Lower lobe of right lung (tissue), 2 donors: ENCODE data around the gene GFPT1. TPM values are rescaled to one million over a fixed set of nuclear protein-coding genes. Genes with fewer than 3 reads are reported as not detected.

Source experiments
- ATAC-seq, 2 donors: fragments of 200-7000 bp; cut with Tn5 transposase; one replicate each; pipeline ENCODE4 v1.9.1; 2020 to 2022; ENCODE audit warnings: mild to moderate bottlenecking in 2 of 2, moderate library complexity in 2 of 2
- DNase-seq: peaks from one replicate; pipeline ENCODE4 v3.0.0-alpha.2; 2020
- H3K27ac ChIP-seq: fragments of 200-600 bp; one replicate; pipeline ENCODE4 v1.8.0; 2022
- H3K27me3 ChIP-seq: fragments of 200-600 bp; one replicate; pipeline ENCODE4 v1.8.0; 2022; ENCODE audit warnings: low read depth
- H3K36me3 ChIP-seq: fragments of 200-600 bp; one replicate; pipeline ENCODE4 v1.8.0; 2022; ENCODE audit warnings: mild to moderate bottlenecking
- H3K4me1 ChIP-seq: fragments of 200-600 bp; one replicate; pipeline ENCODE4 v1.8.0; 2022
- H3K4me3 ChIP-seq: fragments of 200-600 bp; one replicate; pipeline ENCODE4 v1.8.0; 2022; ENCODE audit warnings: mild to moderate bottlenecking
- H3K9me3 ChIP-seq: fragments of 200-600 bp; one replicate; pipeline ENCODE4 v1.8.0; 2022
- intact Hi-C: fragments of 100-400 bp; cut with DNase I; formaldehyde crosslinking; loops from one replicate; pipeline ENCODE4 v1.11.0; 2022
- total RNA-seq: library from RNA; stranded (reverse); fragmentation: NEBNext Ultra II Directional; extraction: Animal tissue kit (Norgen Biotek cat#: 25700); gene quantifications from one replicate; pipeline ENCODE4 v1.2.1, GENCODE V29; 2021
- TF ChIP-seq, protein P1 (sequence below): fragments of 200-600 bp; IDR thresholded peaks from one replicate; pipeline ENCODE4 v1.8.0; 2022; ENCODE audit warnings: antibody characterized with exemption, mild to moderate bottlenecking
- donor health status: DM: no; HTN: yes; CAD: no; lungs with severe emphysema.

GFPT1 gene
- total RNA-seq, 1 donor from 2014 or later: 59.9 TPM

DNA sequence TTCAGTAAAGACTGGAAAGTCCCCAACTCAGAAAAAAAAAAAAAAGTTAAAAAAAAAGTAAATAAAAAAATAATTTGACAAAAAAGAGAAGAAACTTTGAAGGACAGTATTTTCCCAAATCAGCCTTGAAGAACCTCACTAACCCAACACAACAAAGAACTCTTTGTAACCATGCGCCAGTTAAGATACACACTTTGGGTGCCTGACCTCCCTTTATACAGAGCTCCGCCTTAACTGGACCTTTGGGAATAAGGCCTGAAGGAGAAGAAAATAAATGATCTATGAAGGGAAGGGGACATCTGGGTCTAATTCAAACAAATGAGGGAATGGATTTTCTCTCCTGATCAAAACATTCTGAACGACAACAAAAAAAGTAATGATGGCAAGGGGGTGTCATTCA, 2.2 kb upstream of the GFPT1 start:
- intact Hi-C loops: no loop called here
- TF ChIP-seq, protein P1, sequence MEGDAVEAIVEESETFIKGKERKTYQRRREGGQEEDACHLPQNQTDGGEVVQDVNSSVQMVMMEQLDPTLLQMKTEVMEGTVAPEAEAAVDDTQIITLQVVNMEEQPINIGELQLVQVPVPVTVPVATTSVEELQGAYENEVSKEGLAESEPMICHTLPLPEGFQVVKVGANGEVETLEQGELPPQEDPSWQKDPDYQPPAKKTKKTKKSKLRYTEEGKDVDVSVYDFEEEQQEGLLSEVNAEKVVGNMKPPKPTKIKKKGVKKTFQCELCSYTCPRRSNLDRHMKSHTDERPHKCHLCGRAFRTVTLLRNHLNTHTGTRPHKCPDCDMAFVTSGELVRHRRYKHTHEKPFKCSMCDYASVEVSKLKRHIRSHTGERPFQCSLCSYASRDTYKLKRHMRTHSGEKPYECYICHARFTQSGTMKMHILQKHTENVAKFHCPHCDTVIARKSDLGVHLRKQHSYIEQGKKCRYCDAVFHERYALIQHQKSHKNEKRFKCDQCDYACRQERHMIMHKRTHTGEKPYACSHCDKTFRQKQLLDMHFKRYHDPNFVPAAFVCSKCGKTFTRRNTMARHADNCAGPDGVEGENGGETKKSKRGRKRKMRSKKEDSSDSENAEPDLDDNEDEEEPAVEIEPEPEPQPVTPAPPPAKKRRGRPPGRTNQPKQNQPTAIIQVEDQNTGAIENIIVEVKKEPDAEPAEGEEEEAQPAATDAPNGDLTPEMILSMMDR: no peak
- Histone ChIP-seq H3K4me1 (peaks cover 27% of the 10 kb centered on the region), H3K27me3 (no peaks in the 10 kb centered on the region), H3K36me3 (peaks cover 5% of the 10 kb centered on the region), H3K27ac (no peak overlapping the region), H3K9me3 (no peaks in the 10 kb centered on the region), H3K4me3 (no peak overlapping the region)
- no peak for DNase-seq
- ATAC-seq: no peak

DNA sequence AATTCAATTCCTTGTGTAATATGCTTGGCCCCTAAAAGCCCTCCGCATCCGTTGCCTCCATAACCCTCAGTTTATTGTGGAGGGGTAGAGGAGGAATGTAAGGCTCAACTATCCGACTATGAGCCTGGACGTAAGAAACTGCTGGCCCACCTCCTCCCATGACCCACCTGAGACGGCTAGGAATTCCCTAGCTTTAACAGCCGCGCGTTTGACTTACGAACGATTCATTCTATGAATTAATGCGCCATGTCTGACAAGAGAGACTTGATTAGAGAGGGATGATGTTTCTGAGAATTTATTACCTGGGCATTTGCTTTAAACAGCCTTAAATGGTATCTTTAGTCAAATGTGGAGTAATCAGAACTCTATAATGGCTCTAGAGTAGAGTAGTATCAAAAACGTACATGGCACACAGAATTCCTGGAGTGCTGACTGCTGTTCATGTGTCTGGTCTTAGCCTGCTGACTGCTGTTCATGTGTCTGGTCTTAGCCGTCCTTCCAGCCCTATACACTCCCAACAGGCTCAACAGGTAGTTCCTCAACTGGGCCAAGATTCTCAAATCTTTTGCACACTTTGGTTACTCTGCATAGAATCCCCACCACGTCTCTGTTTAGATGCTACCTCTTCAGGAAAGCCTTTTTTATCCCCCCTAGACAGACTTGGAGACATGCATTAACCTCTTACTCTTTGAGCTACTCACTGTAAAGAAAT, 899 bp upstream of the GFPT1 start:
- TF ChIP-seq, protein P1: no peak
- Histone ChIP-seq H3K27me3 (no peaks in the 10 kb centered on the region), H3K27ac (peak overlapping the region; percentile 86), H3K9me3 (no peaks in the 10 kb centered on the region), H3K36me3 (no peaks in the 10 kb centered on the region), H3K4me3 (peak overlapping the region; percentile 83), H3K4me1 (peaks cover 40% of the 10 kb centered on the region)
- ATAC-seq (no peak), DNase-seq (no peak)
- intact Hi-C loops: no loop called here

DNA sequence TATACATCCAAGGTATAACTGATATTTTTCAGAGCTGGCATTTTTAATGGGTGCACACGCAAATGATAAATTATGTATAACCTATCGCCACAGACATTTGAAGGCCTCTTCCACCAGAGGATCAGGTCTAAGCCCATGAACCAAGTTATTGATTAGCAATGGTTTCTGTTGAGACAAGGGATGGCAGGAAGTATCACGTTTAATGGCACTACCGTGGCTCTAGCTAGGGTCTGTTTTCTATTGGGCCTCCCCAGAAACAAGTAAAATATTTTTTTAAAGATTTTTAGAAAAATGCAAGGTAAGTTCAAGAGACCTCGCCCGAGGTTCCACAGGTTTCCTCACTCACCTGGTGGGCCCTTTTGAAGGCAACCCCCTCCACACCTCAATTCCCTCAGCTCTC, 667 bp downstream of the GFPT1 start:
- Histone ChIP-seq H3K4me1 (peaks cover 56% of the 10 kb centered on the region), H3K36me3 (no peaks in the 10 kb centered on the region), H3K9me3 (no peaks in the 10 kb centered on the region), H3K27me3 (no peaks in the 10 kb centered on the region), H3K4me3 (peak overlapping the region; percentile 83), H3K27ac (peak overlapping the region; percentile 86)
- intact Hi-C loops: no loop called here
- ATAC-seq (peak in 1 of 2 donors; percentile 0), DNase-seq (no peak)
- TF ChIP-seq, protein P1: no peak

DNA sequence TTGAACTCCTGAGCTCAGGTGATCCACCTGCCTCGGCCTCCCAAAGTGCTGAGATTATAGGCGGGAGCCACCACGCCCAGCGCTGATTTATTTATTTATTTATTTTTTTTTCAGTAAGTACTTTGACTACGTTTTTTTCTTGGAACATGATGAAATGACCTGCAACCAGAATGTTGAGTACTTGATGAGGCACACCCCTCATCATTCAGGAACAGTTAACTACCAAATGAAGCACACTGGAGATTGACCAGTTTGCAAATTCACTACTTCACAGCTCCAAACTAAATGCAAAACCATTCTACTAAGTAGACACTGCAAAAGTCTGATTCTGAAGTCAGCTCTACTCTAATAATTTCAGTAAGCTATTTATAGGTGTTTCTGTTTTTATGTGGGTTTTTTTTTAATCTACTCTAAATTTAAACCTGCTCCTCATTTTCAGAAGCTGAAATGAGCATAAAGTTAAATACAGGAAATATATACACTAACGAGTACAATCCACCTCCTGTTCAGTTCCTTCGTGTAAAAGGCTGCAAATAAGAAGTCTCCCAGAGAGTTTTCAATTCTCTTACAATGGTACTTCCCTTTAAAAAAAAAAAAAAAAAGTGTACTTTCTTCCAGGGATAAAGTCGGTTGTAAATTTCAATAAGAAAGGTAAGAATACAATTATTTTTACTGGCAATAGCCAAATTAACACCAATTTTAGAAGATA, 1.4 kb downstream of the GFPT1 start:
- H3K36me3 ChIP-seq: no peaks in the 10 kb centered on the region
- ATAC-seq: no peak
- peak overlapping the region; percentile 86 for H3K27ac ChIP-seq
- TF ChIP-seq, protein P1: no peak
- peaks cover 62% of the 10 kb centered on the region for H3K4me1 ChIP-seq
- H3K4me3 ChIP-seq: peak overlapping the region; percentile 83
- no peaks in the 10 kb centered on the region for H3K9me3 ChIP-seq
- H3K27me3 ChIP-seq: no peaks in the 10 kb centered on the region
- no peak for DNase-seq
- intact Hi-C loops: no loop called here

DNA sequence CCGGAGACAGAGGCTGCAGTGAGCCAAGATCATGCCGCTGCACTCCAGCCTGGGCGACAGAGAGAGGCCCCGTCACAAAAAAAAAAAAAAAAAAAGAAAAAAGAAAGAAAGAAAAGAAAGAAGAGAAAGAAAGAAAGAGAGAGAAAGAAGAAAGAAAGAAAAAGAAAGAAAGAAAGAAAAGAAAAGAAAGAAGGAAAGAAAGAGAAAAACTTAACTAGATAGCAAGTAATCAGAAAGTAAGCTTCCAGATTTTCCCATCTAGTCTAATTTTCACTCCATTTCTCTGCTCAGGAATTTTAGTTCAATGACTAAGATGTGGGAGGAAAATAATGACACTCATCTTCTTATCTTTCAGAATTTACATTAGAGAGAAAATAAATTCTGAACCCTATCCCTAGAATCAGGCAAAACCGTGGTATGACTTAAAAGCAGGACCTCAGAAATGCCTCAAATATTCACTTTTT, 2.4 kb downstream of the GFPT1 start:
- Histone ChIP-seq H3K4me3 (no peak overlapping the region), H3K9me3 (no peaks in the 10 kb centered on the region), H3K4me1 (peaks cover 67% of the 10 kb centered on the region), H3K27ac (no peak overlapping the region), H3K36me3 (no peaks in the 10 kb centered on the region), H3K27me3 (no peaks in the 10 kb centered on the region)
- no peak for ATAC-seq
- intact Hi-C loops: no loop called here
- DNase-seq: no peak
- TF ChIP-seq, protein P1: no peak
